Measurements from ENCODE around the gene GRIK4.
"Not testable (repeated sequence)": the region's sequence is repeated elsewhere in the genome, so short reads cannot be mapped to it uniquely, and the experiment has no call there.

GRIK4 gene

GRCh38 chr11:120579611-120580031 lies 68.1 kb downstream of the GRIK4 start:
- no peaks in the 10 kb centered on the region for H3K27me3 ChIP-seq (ENCODE audit: insufficient read depth, low read length)
- H3K4me1 ChIP-seq (ENCODE audit: insufficient read depth, low read length): peaks cover 4% of the 10 kb centered on the region
- no peaks in the 10 kb centered on the region for H3K36me3 ChIP-seq (ENCODE audit: insufficient read depth, low read length)
- 96% methylated on average over 5 of the region's 7 CpGs for WGBS
- no peak overlapping the region for H3K9ac ChIP-seq (ENCODE audit: low read depth, low read length)
- 0 out of 2 replicates have a peak, but pooled peaks cover 11% of the 10 kb centered on the region for H3K9me3 ChIP-seq (ENCODE audit: insufficient read depth, low read depth, low read length)
- H3K4me3 ChIP-seq (ENCODE audit: low read length): no peak overlapping the region
- H3K27ac ChIP-seq (ENCODE audit: low read depth, low read length): no peak overlapping the region

DNA sequence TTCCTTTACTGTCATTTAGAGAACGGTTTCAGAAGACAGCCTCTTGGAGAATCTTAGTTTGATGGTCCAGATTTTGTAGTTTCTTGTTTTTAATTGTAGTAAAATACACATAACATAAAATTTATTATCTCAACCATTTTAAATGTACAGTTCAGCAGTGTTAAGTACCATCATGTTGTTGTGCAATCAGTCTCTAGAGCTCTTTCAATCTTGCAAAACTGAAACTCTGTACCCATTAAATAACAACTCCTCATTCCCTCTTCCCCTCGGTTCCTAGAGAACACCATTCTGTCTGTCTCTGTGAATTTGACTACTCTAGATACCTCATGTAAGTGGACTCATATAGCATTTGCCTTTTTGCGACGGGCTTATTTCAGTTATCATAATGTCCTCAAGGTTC lies 69.8 kb downstream of the GRIK4 start:
- H3K27me3 ChIP-seq (ENCODE audit: insufficient read depth, low read length): no peaks in the 10 kb centered on the region
- H3K27ac ChIP-seq (ENCODE audit: low read depth, low read length): no peak overlapping the region
- H3K4me1 ChIP-seq (ENCODE audit: insufficient read depth, low read length): peaks cover 4% of the 10 kb centered on the region; the same call in 1 of the 2 replicates
- no peak overlapping the region for H3K4me3 ChIP-seq (ENCODE audit: low read length)
- 0 out of 2 replicates have a peak, but pooled peaks cover 11% of the 10 kb centered on the region for H3K9me3 ChIP-seq (ENCODE audit: insufficient read depth, low read depth, low read length)
- no peak overlapping the region for H3K9ac ChIP-seq (ENCODE audit: low read depth, low read length)
- no peaks in the 10 kb centered on the region for H3K36me3 ChIP-seq (ENCODE audit: insufficient read depth, low read length)
- 92% methylated on average over 3 of the region's 4 CpGs for WGBS

DNA sequence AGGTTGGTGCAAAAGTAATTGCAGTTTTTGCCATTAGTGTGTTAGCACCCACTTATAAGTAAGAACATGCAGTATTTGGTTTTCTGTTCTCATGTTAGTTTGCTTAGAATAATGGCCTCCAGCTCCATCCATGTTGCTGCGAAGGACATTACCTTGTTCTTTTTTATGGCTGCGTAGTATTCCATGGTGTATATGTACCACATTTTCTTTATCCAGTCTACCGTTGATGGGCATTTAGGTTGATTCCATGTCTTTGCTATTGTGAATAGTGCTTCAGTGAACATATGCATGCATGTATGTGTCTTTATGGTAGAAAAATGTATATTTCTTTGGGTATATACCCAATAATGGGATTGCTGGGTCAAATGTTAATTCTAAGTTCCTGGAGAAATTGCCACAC lies 71.0 kb downstream of the GRIK4 start:
- not testable (repeated sequence) for H3K27ac ChIP-seq (ENCODE audit: low read depth, low read length); H3K4me1 ChIP-seq (ENCODE audit: insufficient read depth, low read length); H3K4me3 ChIP-seq (ENCODE audit: low read length); H3K9ac ChIP-seq (ENCODE audit: low read depth, low read length); H3K27me3 ChIP-seq (ENCODE audit: insufficient read depth, low read length); H3K36me3 ChIP-seq (ENCODE audit: insufficient read depth, low read length)
- WGBS: 97% methylated on average over 3 of the region's 3 CpGs
- H3K9me3 ChIP-seq (ENCODE audit: insufficient read depth, low read depth, low read length): 0 out of 2 replicates have a peak, but pooled peaks cover 11% of the 10 kb centered on the region

- no peaks in the 10 kb centered on the region for H3K27me3 ChIP-seq (ENCODE audit: insufficient read depth, low read length)
- no peak overlapping the region for H3K9ac ChIP-seq (ENCODE audit: low read depth, low read length)
- WGBS: 85% methylated on average over 3 of the region's 3 CpGs
Measured at GRCh38 chr11:120586072-120586471, 74.5 kb downstream of the GRIK4 start.

GRCh38 chr11:120586728-120587127 lies 75.2 kb downstream of the GRIK4 start:
- Histone ChIP-seq H3K4me3 (ENCODE audit: low read length) (no peak overlapping the region), H3K27ac (ENCODE audit: low read depth, low read length) (no peak overlapping the region), H3K4me1 (ENCODE audit: insufficient read depth, low read length) (peaks cover 4% of the 10 kb centered on the region; the same call in 1 of the 2 replicates), H3K9me3 (ENCODE audit: insufficient read depth, low read depth, low read length) (0 out of 2 replicates have a peak, but pooled peaks cover 11% of the 10 kb centered on the region), H3K36me3 (ENCODE audit: insufficient read depth, low read length) (no peaks in the 10 kb centered on the region), H3K9ac (ENCODE audit: low read depth, low read length) (no peak overlapping the region), H3K27me3 (ENCODE audit: insufficient read depth, low read length) (no peaks in the 10 kb centered on the region)
- 92% methylated on average over 7 of the region's 7 CpGs for WGBS

More at GRCh38 chr11:120586072-120586471, 74.5 kb downstream of the GRIK4 start:
- H3K9me3 ChIP-seq (ENCODE audit: insufficient read depth, low read depth, low read length): 0 out of 2 replicates have a peak, but pooled peaks cover 11% of the 10 kb centered on the region
- H3K4me1 ChIP-seq (ENCODE audit: insufficient read depth, low read length): peaks cover 3% of the 10 kb centered on the region; the same call in 1 of the 2 replicates
- no peak overlapping the region for H3K27ac ChIP-seq (ENCODE audit: low read depth, low read length)
- no peaks in the 10 kb centered on the region for H3K36me3 ChIP-seq (ENCODE audit: insufficient read depth, low read length)
- no peak overlapping the region for H3K4me3 ChIP-seq (ENCODE audit: low read length)

GRCh38 chr11:120587299-120587698 lies 75.8 kb downstream of the GRIK4 start:
- H3K4me3 ChIP-seq (ENCODE audit: low read length): no peak overlapping the region
- H3K27ac ChIP-seq (ENCODE audit: low read depth, low read length): no peak overlapping the region
- H3K9ac ChIP-seq (ENCODE audit: low read depth, low read length): no peak overlapping the region
- H3K4me1 ChIP-seq (ENCODE audit: insufficient read depth, low read length): peaks cover 9% of the 10 kb centered on the region; the same call in 1 of the 2 replicates
- no peaks in the 10 kb centered on the region for H3K36me3 ChIP-seq (ENCODE audit: insufficient read depth, low read length)
- H3K27me3 ChIP-seq (ENCODE audit: insufficient read depth, low read length): no peaks in the 10 kb centered on the region
- WGBS: 91% methylated on average over 4 of the region's 4 CpGs
- 0 out of 2 replicates have a peak, but pooled peaks cover 10% of the 10 kb centered on the region for H3K9me3 ChIP-seq (ENCODE audit: insufficient read depth, low read depth, low read length)

- no peaks in the 10 kb centered on the region for H3K9me3 ChIP-seq (ENCODE audit: insufficient read depth, low read depth, low read length)
- H3K27ac ChIP-seq (ENCODE audit: low read depth, low read length): no peak overlapping the region
- peaks cover 11% of the 10 kb centered on the region; the same call in 1 of the 2 replicates for H3K4me1 ChIP-seq (ENCODE audit: insufficient read depth, low read length)
- WGBS: 87% methylated on average over 10 of the region's 11 CpGs
- no peak overlapping the region for H3K4me3 ChIP-seq (ENCODE audit: low read length)
- H3K36me3 ChIP-seq (ENCODE audit: insufficient read depth, low read length): no peaks in the 10 kb centered on the region
- no peaks in the 10 kb centered on the region for H3K27me3 ChIP-seq (ENCODE audit: insufficient read depth, low read length)
- no peak overlapping the region for H3K9ac ChIP-seq (ENCODE audit: low read depth, low read length)
Measured at GRCh38 chr11:120589376-120589775, 77.8 kb downstream of the GRIK4 start.

DNA sequence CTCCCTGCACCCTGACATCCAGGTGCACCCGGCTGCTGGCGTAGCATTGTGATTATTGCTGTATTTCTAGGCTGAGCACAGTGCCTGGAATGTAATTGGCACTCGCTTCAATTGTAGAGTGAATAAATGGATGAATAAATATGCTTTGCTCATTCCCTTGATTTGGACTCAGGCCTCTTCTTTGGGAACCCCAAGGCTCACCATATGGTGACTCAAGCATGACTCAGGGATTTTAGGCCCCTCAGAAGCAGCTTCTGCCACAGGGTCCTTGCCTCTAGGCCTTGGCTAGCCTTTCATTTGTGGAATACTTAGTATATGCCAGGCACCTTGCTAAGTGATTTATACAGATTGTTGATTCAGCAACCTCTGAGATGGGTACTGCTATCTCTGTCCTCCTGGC lies 78.9 kb downstream of the GRIK4 start:
- Histone ChIP-seq H3K36me3 (ENCODE audit: insufficient read depth, low read length) (no peaks in the 10 kb centered on the region), H3K27me3 (ENCODE audit: insufficient read depth, low read length) (no peaks in the 10 kb centered on the region), H3K27ac (ENCODE audit: low read depth, low read length) (no peak overlapping the region), H3K9me3 (ENCODE audit: insufficient read depth, low read depth, low read length) (no peaks in the 10 kb centered on the region), H3K4me3 (ENCODE audit: low read length) (no peak overlapping the region), H3K9ac (ENCODE audit: low read depth, low read length) (no peak overlapping the region), H3K4me1 (ENCODE audit: insufficient read depth, low read length) (peaks cover 11% of the 10 kb centered on the region; the same call in 1 of the 2 replicates)
- WGBS: 91% methylated on average over 3 of the region's 3 CpGs

DNA sequence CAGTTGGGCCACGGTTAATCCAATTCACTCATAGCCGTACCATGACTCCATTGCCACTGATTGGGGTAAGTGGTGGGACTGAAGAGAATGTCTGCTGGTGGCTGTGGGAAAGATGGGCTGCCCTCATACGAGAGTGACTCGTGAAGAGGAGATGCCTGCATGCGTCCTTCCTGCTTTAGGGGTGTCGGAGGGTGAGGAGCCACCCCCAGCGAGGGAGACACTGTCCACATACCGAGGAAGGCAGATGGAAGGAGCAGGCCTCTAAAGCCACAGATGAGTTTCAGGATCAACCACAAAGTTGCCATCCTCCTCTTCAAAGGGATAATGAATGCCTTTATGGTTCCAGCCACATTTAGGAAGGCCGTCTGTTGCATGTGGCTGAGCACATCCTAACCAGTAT lies 83.2 kb downstream of the GRIK4 start:
- 95% methylated on average over 9 of the region's 9 CpGs for WGBS
- no peaks in the 10 kb centered on the region for H3K9me3 ChIP-seq (ENCODE audit: insufficient read depth, low read depth, low read length)
- H3K4me3 ChIP-seq (ENCODE audit: low read length): no peak overlapping the region
- H3K4me1 ChIP-seq (ENCODE audit: insufficient read depth, low read length): peaks cover 9% of the 10 kb centered on the region
- H3K9ac ChIP-seq (ENCODE audit: low read depth, low read length): no peak overlapping the region
- H3K27ac ChIP-seq (ENCODE audit: low read depth, low read length): no peak overlapping the region
- no peaks in the 10 kb centered on the region for H3K27me3 ChIP-seq (ENCODE audit: insufficient read depth, low read length)
- no peaks in the 10 kb centered on the region for H3K36me3 ChIP-seq (ENCODE audit: insufficient read depth, low read length)

- Histone ChIP-seq H3K27ac (ENCODE audit: low read depth, low read length) (no peak overlapping the region), H3K9ac (ENCODE audit: low read depth, low read length) (no peak overlapping the region), H3K36me3 (ENCODE audit: insufficient read depth, low read length) (no peaks in the 10 kb centered on the region), H3K4me3 (ENCODE audit: low read length) (no peak overlapping the region), H3K27me3 (ENCODE audit: insufficient read depth, low read length) (no peaks in the 10 kb centered on the region), H3K9me3 (ENCODE audit: insufficient read depth, low read depth, low read length) (no peaks in the 10 kb centered on the region), H3K4me1 (ENCODE audit: insufficient read depth, low read length) (peaks cover 15% of the 10 kb centered on the region)
- 95% methylated on average over 4 of the region's 4 CpGs for WGBS
Measured at GRCh38 chr11:120595557-120595956, 84.0 kb downstream of the GRIK4 start.

DNA sequence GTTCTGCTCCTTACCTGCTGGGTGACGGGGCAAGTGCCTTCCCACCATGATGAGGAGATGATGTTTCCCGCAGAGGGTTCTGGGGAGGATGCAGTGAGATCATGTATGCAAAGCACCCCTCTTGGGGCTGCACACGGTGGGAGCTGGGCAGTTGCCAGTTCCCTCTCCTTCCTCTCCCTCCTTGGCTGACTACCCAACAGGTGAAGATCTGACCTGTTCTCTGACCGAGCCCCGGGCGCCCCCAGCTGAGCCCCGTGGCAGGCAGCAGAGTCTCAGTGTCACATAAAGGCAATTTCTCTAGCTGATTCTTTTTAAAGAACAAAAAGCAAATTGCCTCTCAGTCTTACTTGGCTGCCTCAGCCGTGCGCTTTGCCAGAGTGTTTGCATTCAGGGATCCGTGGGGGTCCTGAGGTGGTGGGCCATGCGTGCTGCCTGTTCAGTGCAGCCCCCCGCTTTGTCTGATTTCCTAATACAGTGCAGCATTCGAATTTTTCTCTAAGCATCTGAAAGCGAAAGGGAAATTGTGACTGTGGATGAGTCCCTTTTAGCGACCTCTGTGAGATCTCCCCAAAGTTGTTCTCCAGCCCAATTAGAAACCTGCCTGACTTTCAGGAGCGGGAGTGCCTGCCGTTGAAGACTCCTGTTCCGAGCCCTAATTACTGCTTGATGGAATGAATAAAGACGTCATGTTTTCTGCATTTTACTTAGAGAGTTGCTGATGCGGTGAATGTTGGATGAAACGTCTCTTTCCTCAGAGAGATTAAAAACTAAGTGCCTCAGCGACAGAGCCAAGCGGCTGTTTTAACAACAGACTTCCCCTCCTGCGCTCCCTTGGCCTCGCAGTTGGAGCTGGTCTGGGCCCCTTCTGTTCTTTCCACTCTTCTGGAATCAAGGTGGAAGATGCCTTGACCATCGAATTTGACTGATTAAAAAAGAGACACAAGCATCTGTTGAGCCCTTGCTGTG lies 86.0 kb downstream of the GRIK4 start:
- no peaks in the 10 kb centered on the region for H3K9me3 ChIP-seq (ENCODE audit: insufficient read depth, low read depth, low read length)
- peaks cover 8% of the 10 kb centered on the region for H3K4me1 ChIP-seq (ENCODE audit: insufficient read depth, low read length)
- no peak overlapping the region for H3K4me3 ChIP-seq (ENCODE audit: low read length)
- H3K36me3 ChIP-seq (ENCODE audit: insufficient read depth, low read length): no peaks in the 10 kb centered on the region
- no peak overlapping the region for H3K9ac ChIP-seq (ENCODE audit: low read depth, low read length)
- WGBS: 82% methylated on average over 26 of the region's 26 CpGs
- H3K27ac ChIP-seq (ENCODE audit: low read depth, low read length): no peak overlapping the region
- H3K27me3 ChIP-seq (ENCODE audit: insufficient read depth, low read length): no peaks in the 10 kb centered on the region

Measured in HUES64 (cell line).